Retinal pigment epithelial cell (primary cell): ENCODE measurements around the gene LYST.

Experiments
- DNase-seq: peaks from one replicate; pipeline ENCODE4 v3.0.0-alpha.2; 2010; ENCODE audit warnings: low read depth
- H3K4me3 ChIP-seq: 2 replicates; pipeline ENCODE4 v1.5.1; 2011; ENCODE audit warnings: mild to moderate bottlenecking, low read length, control low read depth, moderate library complexity
- CTCF ChIP-seq: conservative IDR thresholded peaks from 2 replicates; pipeline ENCODE4 v1.5.1; 2011; ENCODE audit warnings: low read depth, low read length, control low read depth, inconsistent platforms

Gene LYST

GRCh38 chr1:235721982-235722381 is 144.7 kb downstream of the LYST start:
- DNase-seq = no peak
- H3K4me3 ChIP-seq = no peak overlapping the region
- no peak for TF ChIP-seq CTCF

- no peak overlapping the region for H3K4me3 ChIP-seq
- no peak for TF ChIP-seq CTCF
- DNase-seq = no peak
Measured at GRCh38 chr1:235720544-235720943, 146.2 kb downstream of the LYST start.

GRCh38 chr1:235714205-235714897 is 152.4 kb downstream of the LYST start:
- H3K4me3 ChIP-seq = no peak overlapping the region
- no peak for DNase-seq
- TF ChIP-seq CTCF = no peak

GRCh38 chr1:235712812-235713211 is 153.9 kb downstream of the LYST start:
- DNase-seq = no peak
- H3K4me3 ChIP-seq = no peak overlapping the region
- no peak for TF ChIP-seq CTCF

- no peak overlapping the region for H3K4me3 ChIP-seq
- DNase-seq = no peak
- no peak for TF ChIP-seq CTCF
Measured at GRCh38 chr1:235710687-235711086, 156.0 kb downstream of the LYST start.

GRCh38 chr1:235709018-235709417 is 157.7 kb downstream of the LYST start:
- no peak overlapping the region for H3K4me3 ChIP-seq
- TF ChIP-seq CTCF = no peak
- no peak for DNase-seq

GRCh38 chr1:235708390-235708962 is 158.2 kb downstream of the LYST start:
- no peak for DNase-seq
- no peak for TF ChIP-seq CTCF
- no peak overlapping the region for H3K4me3 ChIP-seq
